8988T (cell line): Measurements from ENCODE around the gene MORC4.

ENCODE experiments used
- DNase-seq: peaks from one replicate; pipeline ENCODE4 v3.0.0; 2011

Gene MORC4

GRCh38 chrX:106903856-106904528 is 96.0 kb downstream of the MORC4 start:
- no peak for DNase-seq

DNA sequence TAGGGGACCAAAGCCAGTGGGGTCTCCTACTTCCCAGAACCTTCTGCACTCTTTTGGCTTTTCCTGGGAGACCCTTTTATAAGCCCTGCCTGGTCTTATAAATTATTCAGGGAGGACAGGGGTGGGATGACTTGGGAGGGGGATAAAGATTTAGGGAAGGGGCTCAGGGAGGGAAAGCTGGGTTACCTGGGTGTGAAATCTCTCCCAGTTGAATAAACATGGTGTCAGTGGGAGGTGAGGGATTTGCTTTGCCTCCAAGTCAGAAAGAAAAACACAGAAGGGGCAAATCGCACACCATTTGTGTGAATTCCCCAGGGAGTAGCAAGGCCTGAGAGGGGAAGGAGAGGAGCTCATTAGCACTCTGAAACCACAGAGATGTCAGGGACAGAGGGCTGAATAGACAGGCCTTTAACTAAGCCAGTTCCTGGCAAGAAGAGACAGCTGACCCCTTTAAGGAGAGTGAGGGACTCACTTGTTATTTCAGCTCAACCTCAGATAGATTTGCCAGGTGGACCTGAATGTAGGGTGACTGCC is 96.7 kb downstream of the MORC4 start, which contains the start of gene RIPPLY1:
TSS of gene RIPPLY1 (minus strand) at position 51 of the 534 bp plus-strand sequence. CDS start 54 bp downstream, outside the sequence.
- no peak for DNase-seq

DNA sequence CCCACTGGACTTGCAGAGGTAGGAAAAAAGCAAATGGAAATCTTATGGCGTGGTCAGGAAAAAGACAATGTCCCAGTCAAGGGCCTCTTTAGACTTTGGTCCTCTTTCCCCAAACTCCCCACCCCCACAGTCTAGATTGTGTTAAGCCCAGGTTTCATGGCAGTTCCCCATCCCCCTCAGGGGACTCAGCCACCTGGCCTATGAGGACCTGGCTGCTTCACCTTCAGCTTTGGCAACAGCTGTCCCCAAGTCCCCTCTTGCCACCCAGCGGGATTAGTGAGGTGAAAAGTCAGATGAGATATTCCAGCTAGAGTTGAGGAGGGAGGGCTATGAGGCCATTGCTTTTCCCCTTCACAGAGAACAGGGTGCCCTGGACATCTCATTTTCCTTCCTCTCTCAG is 97.3 kb downstream of the MORC4 start:
- DNase-seq: no peak

GRCh38 chrX:106901781-106902219 is 98.2 kb downstream of the MORC4 start:
- no peak for DNase-seq

DNA sequence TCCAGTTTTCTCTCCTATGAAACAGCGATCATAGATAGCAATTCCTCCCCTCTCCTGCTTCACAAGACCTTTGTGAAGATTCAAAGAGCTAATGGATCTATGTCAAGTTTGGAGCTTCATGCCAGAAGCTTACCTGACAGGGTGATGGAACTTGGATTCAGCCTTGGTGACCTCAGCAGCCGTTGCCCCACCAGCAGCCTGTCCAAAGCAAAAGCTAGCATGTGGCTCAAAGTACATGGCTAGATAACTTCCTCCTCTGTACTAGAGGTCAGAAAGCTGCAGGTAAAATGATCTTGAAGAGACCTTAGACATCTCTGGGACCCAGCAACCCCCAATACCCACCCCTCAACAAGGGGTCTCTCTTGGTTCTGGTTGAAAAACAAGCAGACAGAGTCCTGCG is 98.7 kb downstream of the MORC4 start:
- DNase-seq: no peak

DNA sequence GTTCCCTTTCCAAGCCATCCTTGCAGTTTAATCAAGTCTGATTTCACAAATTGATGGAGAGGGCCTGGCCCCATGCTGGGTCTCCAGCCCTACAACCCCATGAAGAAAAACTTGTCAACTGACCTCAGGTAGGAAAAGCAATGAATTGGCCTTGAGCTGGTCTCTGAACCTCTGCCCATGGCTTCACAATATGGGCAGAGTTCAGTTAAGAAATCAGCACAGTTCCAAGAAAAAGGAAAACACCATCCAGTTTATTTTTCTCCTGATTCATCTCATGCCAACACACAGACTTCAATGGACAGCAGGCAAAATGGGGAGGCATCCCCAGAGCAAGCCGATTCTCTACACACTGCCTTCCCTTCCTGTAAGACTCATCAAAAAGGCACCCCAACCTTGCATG is 100.2 kb downstream of the MORC4 start:
- no peak for DNase-seq

GRCh38 chrX:106899276-106899675 is 100.7 kb downstream of the MORC4 start:
- DNase-seq: no peak

- DNase-seq: no peak
Measured at GRCh38 chrX:106898462-106898861, 101.5 kb downstream of the MORC4 start.

GRCh38 chrX:106897259-106897658 is 102.8 kb downstream of the MORC4 start:
- no peak for DNase-seq

DNA sequence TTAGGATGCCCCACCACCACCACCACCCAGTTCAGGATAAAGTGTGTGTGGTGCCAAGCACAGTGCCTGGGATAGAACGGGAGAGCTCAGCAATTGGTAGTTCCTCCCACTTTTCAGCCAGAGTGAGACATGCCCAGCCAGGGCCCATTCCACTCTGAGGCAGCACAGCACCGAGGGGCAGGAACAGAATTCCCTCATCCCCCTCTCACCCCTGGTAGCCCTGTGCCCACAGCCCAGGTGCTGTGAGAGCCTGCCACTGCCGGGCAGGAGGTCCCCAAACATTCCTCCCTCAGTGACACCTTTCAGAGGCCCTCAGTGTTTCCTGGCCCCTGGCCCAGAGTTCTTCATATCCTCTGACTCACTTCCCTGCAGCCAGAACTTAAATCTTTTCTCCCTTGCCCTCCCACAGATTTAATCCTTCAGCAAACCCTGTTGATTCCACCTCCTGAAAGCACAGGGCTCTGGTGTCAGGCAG is 105.0 kb downstream of the MORC4 start:
- DNase-seq: no peak

GRCh38 chrX:106894392-106894909 is 105.6 kb downstream of the MORC4 start:
- no peak for DNase-seq

DNA sequence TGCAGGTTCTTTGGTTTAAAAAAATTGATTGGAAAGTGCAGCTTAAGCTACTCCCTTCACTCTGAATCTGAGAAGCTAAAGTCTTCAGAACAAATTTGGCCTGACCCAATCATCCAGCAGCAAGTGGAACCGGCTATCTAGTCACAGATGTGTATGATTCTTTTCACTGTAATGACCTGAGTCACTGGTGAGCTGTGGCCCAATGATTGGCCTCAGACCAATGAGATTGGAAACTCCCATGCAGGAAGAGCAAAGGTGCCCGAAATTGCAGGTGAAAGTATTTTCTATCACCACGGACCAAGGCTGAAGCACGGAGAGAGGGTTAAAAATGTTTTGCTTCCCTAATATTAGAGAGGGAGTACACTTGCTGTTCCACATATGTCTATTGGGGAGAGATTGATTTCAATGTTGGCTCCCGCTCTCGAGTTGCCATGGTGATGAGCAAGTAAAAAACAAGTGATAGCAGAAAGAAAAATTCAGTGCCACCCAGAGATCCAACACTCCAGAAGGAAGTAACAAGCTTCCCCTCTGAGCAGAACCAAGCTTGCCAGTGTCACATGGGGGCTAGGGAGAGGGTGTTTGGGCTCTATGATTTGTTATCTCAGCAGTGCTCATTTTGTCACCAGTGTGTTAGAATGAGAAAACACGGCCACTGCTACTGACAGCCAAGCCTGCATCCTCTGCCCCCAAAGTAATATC is 108.1 kb downstream of the MORC4 start:
- DNase-seq: no peak
